Measurements from ENCODE around the gene MSL1. TPM values are rescaled to one million over a fixed set of nuclear protein-coding genes. Genes with fewer than 3 reads are reported as not detected.

The MSL1 gene
- total RNA-seq, 1 donor from 2014 or later = 27.1 TPM

DNA sequence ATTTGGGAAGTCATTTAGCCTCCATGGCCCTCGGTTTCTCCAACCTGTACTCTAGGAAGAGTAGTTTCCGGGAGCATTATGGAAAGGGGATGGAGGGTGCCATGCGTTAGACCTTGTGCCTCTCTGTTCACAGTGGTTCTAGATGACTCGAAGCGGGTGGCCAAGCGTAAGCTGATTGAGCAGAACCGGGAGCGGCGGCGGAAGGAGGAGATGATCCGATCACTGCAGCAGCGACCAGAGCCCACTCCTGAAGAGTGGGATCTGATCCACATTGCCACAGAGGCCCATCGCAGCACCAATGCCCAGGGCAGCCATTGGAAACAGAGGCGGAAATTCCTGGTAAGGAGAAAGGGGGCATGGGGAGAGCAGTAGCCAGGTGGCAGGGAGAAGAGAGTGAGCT, 37.3 kb upstream of the MSL1 start:
- DNase-seq (ENCODE audit: low read depth) (no peak), FAIRE-seq (no peak)
- Histone ChIP-seq H3K27me3 (ENCODE audit: control insufficient read depth, insufficient read depth, low read length) (no peaks in the 10 kb centered on the region), H3K4me3 (ENCODE audit: low read depth, low read length) (no peak overlapping the region), H3K36me3 (ENCODE audit: control insufficient read depth, insufficient read depth, low read length) (no peaks in the 10 kb centered on the region)
- TF ChIP-seq, protein P1, sequence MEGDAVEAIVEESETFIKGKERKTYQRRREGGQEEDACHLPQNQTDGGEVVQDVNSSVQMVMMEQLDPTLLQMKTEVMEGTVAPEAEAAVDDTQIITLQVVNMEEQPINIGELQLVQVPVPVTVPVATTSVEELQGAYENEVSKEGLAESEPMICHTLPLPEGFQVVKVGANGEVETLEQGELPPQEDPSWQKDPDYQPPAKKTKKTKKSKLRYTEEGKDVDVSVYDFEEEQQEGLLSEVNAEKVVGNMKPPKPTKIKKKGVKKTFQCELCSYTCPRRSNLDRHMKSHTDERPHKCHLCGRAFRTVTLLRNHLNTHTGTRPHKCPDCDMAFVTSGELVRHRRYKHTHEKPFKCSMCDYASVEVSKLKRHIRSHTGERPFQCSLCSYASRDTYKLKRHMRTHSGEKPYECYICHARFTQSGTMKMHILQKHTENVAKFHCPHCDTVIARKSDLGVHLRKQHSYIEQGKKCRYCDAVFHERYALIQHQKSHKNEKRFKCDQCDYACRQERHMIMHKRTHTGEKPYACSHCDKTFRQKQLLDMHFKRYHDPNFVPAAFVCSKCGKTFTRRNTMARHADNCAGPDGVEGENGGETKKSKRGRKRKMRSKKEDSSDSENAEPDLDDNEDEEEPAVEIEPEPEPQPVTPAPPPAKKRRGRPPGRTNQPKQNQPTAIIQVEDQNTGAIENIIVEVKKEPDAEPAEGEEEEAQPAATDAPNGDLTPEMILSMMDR (IDR thresholded peaks at IDR 0.05; ENCODE audit: insufficient read depth, low read length, severe bottlenecking) = no peak

DNA sequence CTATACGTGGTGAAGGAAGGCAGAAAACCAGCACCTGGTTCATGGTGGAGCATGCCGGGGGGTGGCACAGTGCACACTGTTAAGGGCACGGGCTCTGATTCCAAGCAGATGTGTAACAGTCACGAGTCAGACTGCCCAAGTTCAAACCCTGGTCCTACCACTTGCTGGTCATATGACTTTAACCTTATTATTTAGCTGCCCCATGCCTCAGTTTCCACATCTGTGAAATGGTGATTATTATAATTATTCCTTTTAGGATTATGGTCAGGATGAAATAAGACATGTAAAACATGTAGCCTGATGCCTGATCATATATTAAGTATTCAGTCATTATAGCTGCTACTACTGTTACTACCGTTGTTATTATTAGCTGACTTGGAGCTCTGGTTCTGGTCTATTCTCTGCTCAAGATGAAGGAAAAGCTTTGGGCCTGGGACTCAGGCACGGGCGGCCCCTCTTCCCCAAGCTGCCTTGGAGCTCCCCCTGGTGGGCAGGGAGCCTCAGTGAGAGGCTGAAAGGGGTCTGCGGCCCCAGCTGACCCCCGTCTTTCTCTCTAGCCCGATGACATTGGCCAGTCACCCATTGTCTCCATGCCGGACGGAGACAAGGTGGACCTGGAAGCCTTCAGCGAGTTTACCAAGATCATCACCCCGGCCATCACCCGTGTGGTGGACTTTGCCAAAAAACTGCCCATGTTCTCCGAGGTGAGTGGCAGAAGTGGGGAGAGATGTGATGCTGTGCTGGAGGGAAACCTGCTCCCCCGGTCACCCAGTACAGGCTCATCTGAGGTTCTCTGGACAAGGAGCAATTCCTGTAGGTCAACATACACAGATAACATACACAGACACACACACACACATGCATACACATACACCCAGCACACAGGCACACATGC, 35.4 kb upstream of the MSL1 start:
- no peak for DNase-seq (ENCODE audit: low read depth)
- no peak overlapping the region for H3K4me3 ChIP-seq (ENCODE audit: low read depth, low read length)
- FAIRE-seq = no peak
- H3K27me3 ChIP-seq (ENCODE audit: control insufficient read depth, insufficient read depth, low read length) = no peaks in the 10 kb centered on the region
- TF ChIP-seq, protein P1 (IDR thresholded peaks at IDR 0.05; ENCODE audit: insufficient read depth, low read length, severe bottlenecking) = peak; percentile 80
- H3K36me3 ChIP-seq (ENCODE audit: control insufficient read depth, insufficient read depth, low read length) = no peaks in the 10 kb centered on the region

DNA sequence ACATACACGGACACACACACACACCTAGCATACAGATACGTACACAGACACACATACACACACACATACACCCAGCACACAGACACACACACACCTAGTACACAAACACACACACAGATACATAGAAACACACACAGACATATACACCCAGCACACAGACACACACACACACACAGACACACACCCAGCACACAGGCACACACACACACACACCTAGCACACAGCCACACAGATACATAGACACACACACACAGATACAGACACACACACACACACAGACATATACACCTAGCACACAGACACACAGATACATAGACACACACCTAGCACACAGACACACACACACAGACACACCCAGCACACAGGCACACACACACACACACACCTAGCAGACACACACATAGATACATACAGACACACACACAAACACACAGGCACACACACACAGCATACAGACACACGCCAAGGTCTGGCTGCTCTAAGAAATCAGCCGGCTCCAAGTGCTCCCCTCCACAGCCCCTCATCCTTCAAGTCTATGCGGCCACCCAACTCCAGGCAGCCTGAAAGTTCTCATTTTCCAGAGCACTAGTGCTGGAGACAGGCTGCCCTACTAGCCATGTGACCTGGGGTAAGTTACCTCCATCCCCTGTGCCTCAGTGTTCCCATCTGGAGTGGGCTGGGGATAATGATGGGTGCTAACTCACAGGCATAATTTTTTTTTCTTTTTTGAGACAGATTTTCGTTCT, 34.5 kb upstream of the MSL1 start:
- DNase-seq (ENCODE audit: low read depth) (no peak), FAIRE-seq (peak; percentile 97)
- Histone ChIP-seq H3K36me3 (ENCODE audit: control insufficient read depth, insufficient read depth, low read length) (no peaks in the 10 kb centered on the region), H3K27me3 (ENCODE audit: control insufficient read depth, insufficient read depth, low read length) (no peaks in the 10 kb centered on the region), H3K4me3 (ENCODE audit: low read depth, low read length) (no peak overlapping the region)
- TF ChIP-seq, protein P1 (IDR thresholded peaks at IDR 0.05; ENCODE audit: insufficient read depth, low read length, severe bottlenecking) = no peak

DNA sequence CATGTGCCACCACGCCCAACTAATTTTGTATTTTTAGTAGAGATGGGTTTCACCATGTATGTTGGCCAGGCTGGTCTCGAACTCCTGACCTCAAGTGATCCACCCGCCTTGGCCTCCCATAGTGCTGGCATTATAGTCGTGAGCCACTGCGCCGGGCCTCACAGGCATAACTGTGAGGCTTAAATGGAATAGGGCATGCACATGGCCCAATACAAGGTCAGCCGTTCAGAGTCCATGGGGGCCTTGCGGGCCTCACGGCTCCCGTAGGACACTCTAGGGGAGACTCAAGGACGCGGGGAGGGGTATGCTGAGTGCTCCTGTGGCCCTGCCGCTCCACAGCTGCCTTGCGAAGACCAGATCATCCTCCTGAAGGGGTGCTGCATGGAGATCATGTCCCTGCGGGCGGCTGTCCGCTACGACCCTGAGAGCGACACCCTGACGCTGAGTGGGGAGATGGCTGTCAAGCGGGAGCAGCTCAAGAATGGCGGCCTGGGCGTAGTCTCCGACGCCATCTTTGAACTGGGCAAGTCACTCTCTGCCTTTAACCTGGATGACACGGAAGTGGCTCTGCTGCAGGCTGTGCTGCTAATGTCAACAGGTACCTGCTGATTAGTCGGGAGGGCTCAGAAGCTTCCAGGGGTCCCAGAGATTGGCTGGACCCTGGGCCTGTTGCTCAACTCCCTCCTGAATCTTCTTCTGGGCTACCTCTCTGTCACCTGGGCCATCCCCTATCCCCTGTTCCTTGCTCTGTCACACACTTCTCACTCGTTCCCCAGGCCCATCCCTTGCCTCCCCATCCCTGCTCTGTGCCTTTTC, 33.7 kb upstream of the MSL1 start:
- no peak for FAIRE-seq
- DNase-seq (ENCODE audit: low read depth) = no peak
- peaks cover under 1% of the 10 kb centered on the region for H3K36me3 ChIP-seq (ENCODE audit: control insufficient read depth, insufficient read depth, low read length)
- no peaks in the 10 kb centered on the region for H3K27me3 ChIP-seq (ENCODE audit: control insufficient read depth, insufficient read depth, low read length)
- TF ChIP-seq, protein P1 (IDR thresholded peaks at IDR 0.05; ENCODE audit: insufficient read depth, low read length, severe bottlenecking) = no peak
- H3K4me3 ChIP-seq (ENCODE audit: low read depth, low read length) = no peak overlapping the region

DNA sequence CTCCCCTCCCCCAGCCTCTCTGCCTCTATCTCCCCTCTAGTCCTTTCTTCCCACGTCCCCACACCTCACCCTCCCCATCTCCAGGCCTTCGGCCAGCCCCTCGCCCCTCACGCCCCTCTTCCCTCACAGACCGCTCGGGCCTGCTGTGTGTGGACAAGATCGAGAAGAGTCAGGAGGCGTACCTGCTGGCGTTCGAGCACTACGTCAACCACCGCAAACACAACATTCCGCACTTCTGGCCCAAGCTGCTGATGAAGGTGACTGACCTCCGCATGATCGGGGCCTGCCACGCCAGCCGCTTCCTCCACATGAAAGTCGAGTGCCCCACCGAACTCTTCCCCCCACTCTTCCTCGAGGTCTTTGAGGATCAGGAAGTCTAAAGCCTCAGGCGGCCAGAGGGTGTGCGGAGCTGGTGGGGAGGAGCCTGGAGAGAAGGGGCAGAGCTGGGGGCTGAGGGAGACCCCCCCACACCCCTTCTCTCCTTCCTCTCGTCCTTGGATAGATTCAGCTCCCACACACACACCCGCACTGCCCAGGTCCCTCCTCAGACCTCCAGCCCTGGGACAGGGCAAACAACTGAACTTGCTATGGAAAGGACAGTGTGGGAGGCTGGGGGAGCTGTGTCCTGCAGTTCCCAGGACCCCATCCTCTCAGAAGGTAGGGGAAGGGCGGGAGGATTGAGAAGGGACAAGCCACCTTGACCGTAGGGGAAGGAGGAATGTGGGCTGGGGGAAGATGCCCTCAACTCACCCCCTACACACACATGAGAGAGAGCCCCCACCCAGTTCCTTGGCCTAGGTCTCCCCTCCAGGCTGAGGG, 32.5 kb upstream of the MSL1 start:
- H3K36me3 ChIP-seq (ENCODE audit: control insufficient read depth, insufficient read depth, low read length) = peaks cover 6% of the 10 kb centered on the region
- TF ChIP-seq, protein P1 (IDR thresholded peaks at IDR 0.05; ENCODE audit: insufficient read depth, low read length, severe bottlenecking) = no peak
- H3K27me3 ChIP-seq (ENCODE audit: control insufficient read depth, insufficient read depth, low read length) = no peaks in the 10 kb centered on the region
- DNase-seq (ENCODE audit: low read depth) (no peak), FAIRE-seq (no peak)
- H3K4me3 ChIP-seq (ENCODE audit: low read depth, low read length) = no peak overlapping the region

Data from bronchial epithelial cell (primary cell).